GM18867 (cell line): ENCODE results near the gene ACOT7.
A peak's percentile ranks its signal among the peaks of the same experiment; 100 is the strongest.
"Not testable (repeated sequence)": the region's sequence is repeated elsewhere in the genome, so short reads cannot be mapped to it uniquely, and the experiment has no call there.

ENCODE experiments used
- ATAC-seq: cut with Tn5 transposase; IDR thresholded peaks from one replicate; pipeline ENCODE4 v1.9.1; 2021; ENCODE audit warnings: mild to moderate bottlenecking, moderate library complexity; ENCODE audit not compliant: unreplicated experiment

The ACOT7 gene

GRCh38 chr1:6393400-6394187 lies at the start of gene ACOT7:
Gene ACOT7, minus strand, starts transcription at chr1:6393767. Its CDS starts 368 bp downstream, at chr1:6393399.
- peak; percentile 80 for ATAC-seq

- no peak for ATAC-seq
Measured at GRCh38 chr1:6441586-6441985, 48.0 kb upstream of the ACOT7 start.

- ATAC-seq, result no peak
Measured at GRCh38 chr1:6440198-6441126, 46.9 kb upstream of the ACOT7 start.

- ATAC-seq, result no peak
Measured at GRCh38 chr1:6438047-6438525, 44.5 kb upstream of the ACOT7 start.

- not testable (repeated sequence) for ATAC-seq
Measured at GRCh38 chr1:6437012-6437700, 43.6 kb upstream of the ACOT7 start.

GRCh38 chr1:6436277-6436676 lies 42.7 kb upstream of the ACOT7 start:
- ATAC-seq, result not testable (repeated sequence)

GRCh38 chr1:6435547-6435946 lies 42.0 kb upstream of the ACOT7 start:
- ATAC-seq, result no peak

- no peak for ATAC-seq
Measured at GRCh38 chr1:6435129-6435528, 41.6 kb upstream of the ACOT7 start.

GRCh38 chr1:6434186-6434585 lies 40.6 kb upstream of the ACOT7 start:
- no peak for ATAC-seq

- not testable (repeated sequence) for ATAC-seq
Measured at GRCh38 chr1:6431645-6432579, 38.3 kb upstream of the ACOT7 start.

- not testable (repeated sequence) for ATAC-seq
Measured at GRCh38 chr1:6429660-6430411, 36.3 kb upstream of the ACOT7 start.

- not testable (repeated sequence) for ATAC-seq
Measured at GRCh38 chr1:6428453-6428852, 34.9 kb upstream of the ACOT7 start.

GRCh38 chr1:6427441-6428390 lies 34.1 kb upstream of the ACOT7 start:
- no peak for ATAC-seq

- no peak for ATAC-seq
Measured at GRCh38 chr1:6426972-6427350, 33.4 kb upstream of the ACOT7 start.

GRCh38 chr1:6426277-6426971 lies 32.9 kb upstream of the ACOT7 start:
- ATAC-seq, result no peak

GRCh38 chr1:6425658-6426057 lies 32.1 kb upstream of the ACOT7 start:
- ATAC-seq, result no peak
